ENCODE measurements around the gene KRTAP9-6.

GRCh38 chr17:41226051-41226450, 39.1 kb upstream of the KRTAP9-6 start:
- TF ChIP-seq CTCF (IDR thresholded peaks at IDR 0.05) (no peak), EZH2 (IDR thresholded peaks at IDR 0.05; ENCODE audit: borderline replicate concordance, insufficient read depth, low read depth, low read length, poor library complexity, severe bottlenecking) (no peak)
